ENCODE measurements around the gene NLRC5. TPM values are rescaled to one million over a fixed set of nuclear protein-coding genes. Genes with fewer than 3 reads are reported as not detected.

NLRC5 gene, protein sequence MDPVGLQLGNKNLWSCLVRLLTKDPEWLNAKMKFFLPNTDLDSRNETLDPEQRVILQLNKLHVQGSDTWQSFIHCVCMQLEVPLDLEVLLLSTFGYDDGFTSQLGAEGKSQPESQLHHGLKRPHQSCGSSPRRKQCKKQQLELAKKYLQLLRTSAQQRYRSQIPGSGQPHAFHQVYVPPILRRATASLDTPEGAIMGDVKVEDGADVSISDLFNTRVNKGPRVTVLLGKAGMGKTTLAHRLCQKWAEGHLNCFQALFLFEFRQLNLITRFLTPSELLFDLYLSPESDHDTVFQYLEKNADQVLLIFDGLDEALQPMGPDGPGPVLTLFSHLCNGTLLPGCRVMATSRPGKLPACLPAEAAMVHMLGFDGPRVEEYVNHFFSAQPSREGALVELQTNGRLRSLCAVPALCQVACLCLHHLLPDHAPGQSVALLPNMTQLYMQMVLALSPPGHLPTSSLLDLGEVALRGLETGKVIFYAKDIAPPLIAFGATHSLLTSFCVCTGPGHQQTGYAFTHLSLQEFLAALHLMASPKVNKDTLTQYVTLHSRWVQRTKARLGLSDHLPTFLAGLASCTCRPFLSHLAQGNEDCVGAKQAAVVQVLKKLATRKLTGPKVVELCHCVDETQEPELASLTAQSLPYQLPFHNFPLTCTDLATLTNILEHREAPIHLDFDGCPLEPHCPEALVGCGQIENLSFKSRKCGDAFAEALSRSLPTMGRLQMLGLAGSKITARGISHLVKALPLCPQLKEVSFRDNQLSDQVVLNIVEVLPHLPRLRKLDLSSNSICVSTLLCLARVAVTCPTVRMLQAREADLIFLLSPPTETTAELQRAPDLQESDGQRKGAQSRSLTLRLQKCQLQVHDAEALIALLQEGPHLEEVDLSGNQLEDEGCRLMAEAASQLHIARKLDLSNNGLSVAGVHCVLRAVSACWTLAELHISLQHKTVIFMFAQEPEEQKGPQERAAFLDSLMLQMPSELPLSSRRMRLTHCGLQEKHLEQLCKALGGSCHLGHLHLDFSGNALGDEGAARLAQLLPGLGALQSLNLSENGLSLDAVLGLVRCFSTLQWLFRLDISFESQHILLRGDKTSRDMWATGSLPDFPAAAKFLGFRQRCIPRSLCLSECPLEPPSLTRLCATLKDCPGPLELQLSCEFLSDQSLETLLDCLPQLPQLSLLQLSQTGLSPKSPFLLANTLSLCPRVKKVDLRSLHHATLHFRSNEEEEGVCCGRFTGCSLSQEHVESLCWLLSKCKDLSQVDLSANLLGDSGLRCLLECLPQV (N-terminal part only)
- 33.5 and 79.3 TPM in 2 replicates for total RNA-seq

GRCh38 chr16:56988948-56989945 is at the start of gene NLRC5:
TSS of gene NLRC5 (plus strand) at chr16:56989557. CDS start at chr16:57020713, 31,156 bp downstream.

GRCh38 chr16:56961851-56962281 is 27.5 kb upstream of the NLRC5 start, which contains the start of gene CETP:
TSS of gene CETP (plus strand) at chr16:56961950. CDS start at chr16:56961980, 30 bp downstream.

DNA sequence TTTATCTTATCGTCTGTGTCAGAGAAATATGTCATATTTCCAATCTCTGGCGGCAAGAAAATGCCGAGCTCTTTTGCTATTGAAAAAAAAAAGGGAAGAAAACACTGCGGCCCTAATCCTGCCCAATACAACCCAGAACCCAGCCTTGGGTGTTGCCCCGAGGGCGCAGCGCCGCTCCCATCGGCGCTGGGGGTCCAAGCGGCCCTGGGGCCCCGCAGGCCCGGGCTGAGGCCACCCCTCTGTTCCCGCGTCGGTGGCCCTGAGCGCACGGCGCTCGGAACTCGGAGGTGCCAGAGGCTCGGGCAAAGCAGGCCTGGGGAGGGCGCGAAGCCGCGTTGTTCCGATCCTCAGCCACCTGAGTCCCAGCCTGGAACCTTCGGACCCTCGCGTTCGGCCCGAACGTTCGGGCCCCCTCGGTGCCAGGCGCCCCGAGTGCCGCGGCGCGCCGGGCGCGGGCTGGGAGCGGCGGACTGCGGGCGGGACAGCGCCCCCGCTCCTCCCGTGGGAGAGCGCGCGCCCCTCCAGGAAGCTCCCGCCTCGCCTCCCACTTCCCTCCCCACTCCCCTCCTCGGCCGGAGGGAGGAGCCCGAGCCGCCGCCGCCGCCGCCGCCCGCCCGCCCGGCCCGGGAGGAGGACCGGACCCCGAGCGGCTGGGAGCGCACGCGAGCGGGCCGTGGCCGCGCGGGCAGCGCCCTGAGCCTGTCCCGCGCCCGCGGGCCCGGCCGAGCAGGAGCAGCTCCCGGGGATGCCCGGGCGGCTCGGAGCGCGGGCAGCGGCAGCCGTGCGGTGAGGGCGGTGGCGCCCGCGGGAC is 102.8 kb downstream of the NLRC5 start, which contains the start of gene CPNE2:
Gene CPNE2, plus strand, starts transcription at position 609 of the 811 bp plus-strand sequence. CDS start 18,160 bp downstream, outside the sequence.

Other genes starting within 250 kb of the NLRC5 start
- gene SLC12A3, start 124.3 kb upstream of the NLRC5 start, total RNA-seq = not detected in 2 replicates
- 90.5 and 646 TPM in 2 replicates for gene HERPUD1, start 57.4 kb upstream of the NLRC5 start, total RNA-seq
- gene CETP, start 27.6 kb upstream of the NLRC5 start, total RNA-seq = under 0.01 TPM in 1 of 2 replicates, not detected in the other
- gene CPNE2, start 103.0 kb downstream of the NLRC5 start, total RNA-seq = 15.5 and 34.2 TPM in 2 replicates
- gene PSME3IP1, start 196.5 kb downstream of the NLRC5 start, total RNA-seq = 66.7 and 84.5 TPM in 2 replicates
- 40.9 and 67.1 TPM in 2 replicates for gene RSPRY1, start 196.8 kb downstream of the NLRC5 start, total RNA-seq